Gastrocnemius medialis (tissue), 4 donors: ENCODE measurements around the gene INTU.

Experiments used
- POLR2A ChIP-seq, 2 donors: fragments of 450-650 bp; IDR thresholded peaks; one replicate each; pipeline ENCODE4 v1.6.1; 2017; ENCODE audit warnings: antibody characterized with exemption in 2 of 2, mild to moderate bottlenecking in 2 of 2, moderate library complexity in 2 of 2
- TF ChIP-seq, protein P1 (sequence below), 5 experiments: fragments of 450-650 bp in 3 of 5; fragments of 200-600 bp in 2 of 5; sonication (generic) in 2 of 5; IDR thresholded peaks in 4 of 5; conservative IDR thresholded peaks in 1 of 5; 1 replicate in 4 of 5; 2 replicates in 1 of 5; pipeline ENCODE4 v1.5.1; 2016 to 2019; ENCODE audit warnings: antibody characterized with exemption in 5 of 5, mild to moderate bottlenecking in 3 of 5, moderate library complexity in 3 of 5

DNA sequence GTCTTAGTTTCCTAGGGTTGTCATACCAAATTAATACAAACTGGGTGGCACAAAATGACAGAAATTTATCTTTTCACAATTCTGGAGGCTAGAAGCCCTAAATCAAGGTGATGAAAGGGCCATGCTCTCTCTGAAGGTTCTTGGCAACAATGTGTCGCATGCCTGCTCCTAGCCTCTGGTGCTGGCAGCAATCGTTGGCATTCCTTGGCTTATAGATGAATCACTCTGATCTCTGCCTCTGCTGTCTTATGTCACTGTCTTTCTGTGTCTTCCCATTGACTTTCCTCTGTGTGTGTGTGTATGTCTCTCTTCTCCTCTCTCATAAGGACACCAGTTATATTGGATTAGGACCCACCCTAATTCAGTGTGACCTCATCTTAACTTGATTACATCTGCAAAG, 15.9 kb upstream of the INTU start:
- TF ChIP-seq, protein P1, sequence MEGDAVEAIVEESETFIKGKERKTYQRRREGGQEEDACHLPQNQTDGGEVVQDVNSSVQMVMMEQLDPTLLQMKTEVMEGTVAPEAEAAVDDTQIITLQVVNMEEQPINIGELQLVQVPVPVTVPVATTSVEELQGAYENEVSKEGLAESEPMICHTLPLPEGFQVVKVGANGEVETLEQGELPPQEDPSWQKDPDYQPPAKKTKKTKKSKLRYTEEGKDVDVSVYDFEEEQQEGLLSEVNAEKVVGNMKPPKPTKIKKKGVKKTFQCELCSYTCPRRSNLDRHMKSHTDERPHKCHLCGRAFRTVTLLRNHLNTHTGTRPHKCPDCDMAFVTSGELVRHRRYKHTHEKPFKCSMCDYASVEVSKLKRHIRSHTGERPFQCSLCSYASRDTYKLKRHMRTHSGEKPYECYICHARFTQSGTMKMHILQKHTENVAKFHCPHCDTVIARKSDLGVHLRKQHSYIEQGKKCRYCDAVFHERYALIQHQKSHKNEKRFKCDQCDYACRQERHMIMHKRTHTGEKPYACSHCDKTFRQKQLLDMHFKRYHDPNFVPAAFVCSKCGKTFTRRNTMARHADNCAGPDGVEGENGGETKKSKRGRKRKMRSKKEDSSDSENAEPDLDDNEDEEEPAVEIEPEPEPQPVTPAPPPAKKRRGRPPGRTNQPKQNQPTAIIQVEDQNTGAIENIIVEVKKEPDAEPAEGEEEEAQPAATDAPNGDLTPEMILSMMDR (IDR thresholded peaks at IDR 0.05 in 4 of 5, conservative IDR thresholded peaks at IDR 0.05 in 1 of 5), result no peak
- TF ChIP-seq POLR2A (IDR thresholded peaks at IDR 0.05), result no peak
